Erythroblast (primary cell): ENCODE measurements around the gene BLOC1S5.

Source experiments
- GATA1 ChIP-seq: IDR thresholded peaks from 2 replicates; pipeline ENCODE4 v1.6.1; 2011; ENCODE audit warnings: low read depth, mild to moderate bottlenecking, control low read depth, low read length, moderate library complexity
- POLR2A ChIP-seq: IDR thresholded peaks from 2 replicates; pipeline ENCODE4 v1.6.1; 2011; ENCODE audit warnings: mild to moderate bottlenecking, low read length

- TF ChIP-seq POLR2A, result no peak
- TF ChIP-seq GATA1, result no peak
Measured at GRCh38 chr6:8080362-8081151, 16.4 kb upstream of the BLOC1S5 start.
